Activated naive CD4-positive, alpha-beta T cell treated with anti-CD3 and anti-CD28 coated beads, Interleukin-2, amount 50 U/mL, for 72 hours (primary cell): ENCODE data around the gene RGSL1. TPM values are rescaled to one million over a fixed set of nuclear protein-coding genes. Genes with fewer than 3 reads are reported as not detected.
"Not testable (repeated sequence)": the region's sequence is repeated elsewhere in the genome, so short reads cannot be mapped to it uniquely, and the experiment has no call there.

Source experiments
- ATAC-seq, 2 donors: fragments of 150-1000 bp; cut with Tn5 transposase; 2 replicates each; pipeline ENCODE4 v1.10.0; 2021; ENCODE audit warnings: mild to moderate bottlenecking in 2 of 2, moderate library complexity in 2 of 2
- DNase-seq, 2 donors: peaks; one replicate each; pipeline ENCODE4 v3.0.0; 2021 to 2022; ENCODE audit warnings: low spot score in 2 of 2
- H3K27ac Mint-ChIP-seq, 2 donors: one replicate each; pipeline ENCODE4 v1.8.0; 2022; ENCODE audit warnings: mild to moderate bottlenecking in 2 of 2, mixed read lengths in 2 of 2
- H3K36me3 Mint-ChIP-seq, 2 donors: one replicate each; pipeline ENCODE4 v1.8.0; 2022; ENCODE audit warnings: mixed read lengths in 2 of 2
- H3K9me3 Mint-ChIP-seq, 2 donors: one replicate each; pipeline ENCODE4 v1.8.0; 2022; ENCODE audit warnings: mixed read lengths in 2 of 2
- total RNA-seq, 2 donors: library from RNA; stranded (reverse); gene quantifications; one replicate each; pipeline ENCODE4 v1.2.3, GENCODE V29; 2022

RGSL1 gene
- total RNA-seq, 2 donors from 2014 or later: not detected

- Mint-ChIP-seq H3K36me3 (no peaks in the 10 kb centered on the region), H3K27ac (no peak overlapping the region), H3K9me3 (no peaks in the 10 kb centered on the region)
- no peak for ATAC-seq
- no peak for DNase-seq
These were observed 38.9 kb downstream of the RGSL1 start for GRCh38 chr1:182488803-182489202.

GRCh38 chr1:182493063-182493462 is 43.1 kb downstream of the RGSL1 start:
- Mint-ChIP-seq H3K36me3 (no peaks in the 10 kb centered on the region), H3K27ac (no peak overlapping the region), H3K9me3 (no peaks in the 10 kb centered on the region)
- ATAC-seq (no peak), DNase-seq (no peak)

- Mint-ChIP-seq H3K36me3 (no peaks in the 10 kb centered on the region), H3K9me3 (no peaks in the 10 kb centered on the region), H3K27ac (no peak overlapping the region)
- ATAC-seq (no peak), DNase-seq (no peak)
These were observed 45.1 kb downstream of the RGSL1 start for GRCh38 chr1:182495002-182495401.

DNA sequence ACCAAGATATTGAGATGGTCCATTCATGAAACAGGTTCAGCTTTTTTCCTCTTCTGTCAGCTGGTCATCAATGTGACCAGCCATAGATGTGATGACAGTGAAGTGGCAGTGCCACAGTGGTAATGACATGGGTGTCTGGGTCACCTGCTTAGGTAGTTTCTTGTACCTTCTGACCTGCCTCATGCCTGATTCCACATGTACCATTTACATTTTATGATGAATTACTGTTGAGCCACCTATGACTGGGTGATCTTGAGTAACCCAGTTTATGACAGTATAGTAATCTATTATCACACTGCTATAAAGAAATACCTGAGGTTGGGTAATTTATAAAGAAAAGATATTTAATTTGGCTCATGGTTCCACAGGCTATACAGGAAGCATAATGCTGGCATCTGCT is 45.7 kb downstream of the RGSL1 start:
- H3K27ac Mint-ChIP-seq: no peak overlapping the region
- no peak for ATAC-seq

GRCh38 chr1:182507685-182508084 is 57.7 kb downstream of the RGSL1 start:
- no peak for ATAC-seq
- DNase-seq: no peak
- peaks cover 0 to 7% of the 10 kb centered on the region in 2 donors for H3K36me3 Mint-ChIP-seq
- peaks cover 11 to 14% of the 10 kb centered on the region in 2 donors for H3K9me3 Mint-ChIP-seq
- H3K27ac Mint-ChIP-seq: no peak overlapping the region

More for the DNA sequence above, 45.7 kb downstream of the RGSL1 start:
- no peak for DNase-seq
- Mint-ChIP-seq H3K9me3 (no peaks in the 10 kb centered on the region), H3K36me3 (no peaks in the 10 kb centered on the region)

DNA sequence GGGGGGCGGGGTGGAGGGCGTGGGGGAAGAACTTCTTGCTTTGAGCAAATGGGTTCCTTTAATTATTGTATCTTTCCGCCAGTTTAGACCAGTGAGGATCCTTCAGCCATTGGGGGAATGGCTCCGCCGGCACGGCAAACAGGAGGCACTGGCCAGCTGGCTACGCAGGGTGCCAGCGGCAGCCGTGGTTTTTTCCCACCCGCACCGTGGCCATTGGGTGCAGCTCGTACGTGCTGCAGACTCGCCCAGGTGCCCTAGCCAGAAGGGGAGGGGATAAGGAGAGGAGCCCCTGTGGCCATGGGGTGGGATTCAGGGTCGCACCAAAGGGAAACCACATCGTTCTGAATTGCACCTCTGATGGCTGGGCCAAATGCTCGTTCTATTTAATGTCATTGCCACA is 65.6 kb downstream of the RGSL1 start:
- no peaks in the 10 kb centered on the region for H3K36me3 Mint-ChIP-seq
- no peak for DNase-seq
- no peak for ATAC-seq
- no peaks in the 10 kb centered on the region for H3K9me3 Mint-ChIP-seq
- H3K27ac Mint-ChIP-seq: no peak overlapping the region

DNA sequence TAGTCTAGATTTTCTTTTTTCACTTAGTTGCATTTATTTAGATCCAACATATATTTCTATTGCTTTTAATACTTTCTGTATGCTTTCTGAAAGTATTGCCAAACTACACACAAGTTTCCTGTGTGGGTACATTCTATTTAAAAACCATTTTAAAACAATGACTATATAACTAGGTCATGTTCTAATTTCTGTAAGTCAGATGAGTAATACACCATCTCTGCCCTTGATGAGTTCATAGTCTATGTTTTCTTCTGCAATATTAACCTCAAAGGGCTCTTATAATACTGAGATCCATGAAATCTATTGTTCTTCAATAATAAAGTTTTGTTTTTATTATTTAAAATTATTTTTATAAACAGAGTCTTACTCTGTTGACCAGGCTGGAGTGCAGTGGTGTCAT is 70.8 kb downstream of the RGSL1 start:
- Mint-ChIP-seq H3K36me3 (peaks cover 6 to 15% of the 10 kb centered on the region in 2 donors), H3K9me3 (peaks cover 12 to 17% of the 10 kb centered on the region in 2 donors), H3K27ac (no peak overlapping the region)
- DNase-seq (no peak), ATAC-seq (no peak)

- DNase-seq (no peak), ATAC-seq (no peak)
- peaks cover 16 to 30% of the 10 kb centered on the region in 2 donors for H3K36me3 Mint-ChIP-seq
- H3K27ac Mint-ChIP-seq: no peak overlapping the region
- peaks cover 28 to 34% of the 10 kb centered on the region in 2 donors for H3K9me3 Mint-ChIP-seq
These were observed 75.4 kb downstream of the RGSL1 start for GRCh38 chr1:182525342-182525741.

- peaks cover 28 to 34% of the 10 kb centered on the region in 2 donors for H3K9me3 Mint-ChIP-seq
- peaks cover 16 to 30% of the 10 kb centered on the region in 2 donors for H3K36me3 Mint-ChIP-seq
- H3K27ac Mint-ChIP-seq: no peak overlapping the region
- ATAC-seq (no peak), DNase-seq (no peak)
These were observed 77.7 kb downstream of the RGSL1 start for GRCh38 chr1:182527680-182528079.

- DNase-seq, ATAC-seq, H3K27ac Mint-ChIP-seq: not testable (repeated sequence)
- Mint-ChIP-seq H3K36me3 (peaks cover 16 to 30% of the 10 kb centered on the region in 2 donors), H3K9me3 (peaks cover 28 to 34% of the 10 kb centered on the region in 2 donors)
These were observed 78.3 kb downstream of the RGSL1 start for GRCh38 chr1:182528206-182528605.

DNA sequence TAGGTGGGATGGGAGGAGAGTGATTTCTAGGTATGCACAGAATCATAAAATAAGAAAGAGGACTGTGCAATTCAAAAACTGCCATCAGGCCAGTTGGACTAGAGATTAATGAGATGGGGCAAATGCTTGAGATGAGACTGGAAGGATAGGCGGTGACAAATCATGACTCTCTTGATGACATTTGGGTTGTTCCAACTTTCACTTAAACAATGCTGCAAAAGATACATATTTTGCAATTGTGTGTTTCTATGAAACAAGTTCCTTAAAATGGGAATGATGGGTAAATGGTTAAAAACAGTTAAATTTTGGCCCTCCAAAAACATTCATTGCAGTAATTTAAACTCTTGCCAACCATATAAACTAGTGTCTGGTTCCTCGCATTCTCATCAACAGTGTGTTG is 84.0 kb downstream of the RGSL1 start:
- H3K9me3 Mint-ChIP-seq: no peaks in the 10 kb centered on the region
- DNase-seq (no peak), ATAC-seq (no peak)
- no peaks in the 10 kb centered on the region for H3K36me3 Mint-ChIP-seq
- H3K27ac Mint-ChIP-seq: no peak overlapping the region

GRCh38 chr1:182549346-182549745 is 99.4 kb downstream of the RGSL1 start:
- peaks cover 7% of the 10 kb centered on the region in 2 donors for H3K9me3 Mint-ChIP-seq
- ATAC-seq: no peak
- peaks cover 0 to 13% of the 10 kb centered on the region in 2 donors for H3K36me3 Mint-ChIP-seq

GRCh38 chr1:182549811-182550210 is 99.9 kb downstream of the RGSL1 start:
- Mint-ChIP-seq H3K9me3 (peaks cover 7 to 8% of the 10 kb centered on the region in 2 donors), H3K27ac (no peak overlapping the region), H3K36me3 (peaks cover 0 to 15% of the 10 kb centered on the region in 2 donors)
- DNase-seq (no peak), ATAC-seq (no peak)

More at GRCh38 chr1:182549346-182549745, 99.4 kb downstream of the RGSL1 start:
- no peak for DNase-seq
- no peak overlapping the region for H3K27ac Mint-ChIP-seq

- H3K27ac Mint-ChIP-seq: no peak overlapping the region
- peaks cover 7 to 8% of the 10 kb centered on the region in 2 donors for H3K9me3 Mint-ChIP-seq
- no peak for ATAC-seq
- peaks cover 0 to 15% of the 10 kb centered on the region in 2 donors for H3K36me3 Mint-ChIP-seq
- DNase-seq: no peak
These were observed 102.6 kb downstream of the RGSL1 start for GRCh38 chr1:182552527-182552926.

GRCh38 chr1:182555493-182555892 is 105.5 kb downstream of the RGSL1 start:
- DNase-seq: no peak
- H3K9me3 Mint-ChIP-seq: peaks cover 7 to 8% of the 10 kb centered on the region in 2 donors
- H3K36me3 Mint-ChIP-seq: peaks cover 0 to 15% of the 10 kb centered on the region in 2 donors
- H3K27ac Mint-ChIP-seq: no peak overlapping the region
- ATAC-seq: no peak

GRCh38 chr1:182556279-182556678 is 106.3 kb downstream of the RGSL1 start:
- ATAC-seq: peak; percentile 39 to 90
- no peak overlapping the region for H3K27ac Mint-ChIP-seq

DNA sequence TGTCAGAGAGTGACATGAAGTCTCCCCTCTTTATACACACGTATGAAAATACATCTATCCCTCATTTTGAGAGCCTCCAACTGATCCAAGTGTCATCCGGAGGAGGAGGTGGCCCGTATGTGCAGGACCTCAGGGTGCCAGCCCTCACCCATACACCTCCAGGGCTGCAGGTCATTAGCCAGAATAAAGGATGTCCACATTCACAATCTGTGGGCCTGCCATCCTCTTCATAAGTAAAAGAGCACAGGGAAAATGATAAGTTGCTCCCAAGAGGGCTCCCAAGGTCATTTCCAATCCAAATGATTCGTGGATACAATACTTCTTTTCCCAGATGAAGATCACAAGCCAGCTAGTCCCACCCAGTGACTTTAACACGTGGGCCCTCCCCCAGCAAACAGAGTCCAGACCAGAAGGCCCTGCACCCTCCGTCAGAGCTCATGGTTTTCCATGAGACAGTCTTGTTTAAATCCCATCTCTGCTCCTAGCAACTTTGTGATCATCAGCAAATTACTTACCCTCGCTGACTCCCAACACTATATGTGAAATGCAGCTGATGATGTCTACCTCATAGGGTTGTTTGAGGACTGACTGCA is 110.5 kb downstream of the RGSL1 start:
- ATAC-seq: no peak
- no peaks in the 10 kb centered on the region for H3K36me3 Mint-ChIP-seq
- no peak for DNase-seq
- H3K27ac Mint-ChIP-seq: no peak overlapping the region
- H3K9me3 Mint-ChIP-seq: no peaks in the 10 kb centered on the region

More at GRCh38 chr1:182556279-182556678, 106.3 kb downstream of the RGSL1 start:
- H3K9me3 Mint-ChIP-seq: peaks cover 7 to 8% of the 10 kb centered on the region in 2 donors
- DNase-seq: no peak
- H3K36me3 Mint-ChIP-seq: peaks cover 0 to 15% of the 10 kb centered on the region in 2 donors

GRCh38 chr1:182561456-182561855 is 111.5 kb downstream of the RGSL1 start:
- Mint-ChIP-seq H3K36me3 (no peaks in the 10 kb centered on the region), H3K27ac (no peak overlapping the region), H3K9me3 (no peaks in the 10 kb centered on the region)
- ATAC-seq: no peak
- DNase-seq: no peak
